LHCN-M2 (cell line): ENCODE measurements around the gene CLEC1A. TPM values are rescaled to one million over a fixed set of nuclear protein-coding genes. Genes with fewer than 3 reads are reported as not detected.

Source experiments
- DNase-seq: peaks from one replicate; pipeline ENCODE4 v3.0.0-alpha.2; 2012; ENCODE audit warnings: low read depth
- polyA plus RNA-seq: library from polyadenylated mRNA; unstranded; fragments of >200 nt; gene quantifications from one replicate; pipeline ENCODE4 v1.2.1, GENCODE V29; 2012; ENCODE audit warnings: missing spikeins
- total RNA-seq: library from RNA; depleted of rRNA; stranded (reverse); fragments of >200 nt; gene quantifications from 2 replicates; pipeline ENCODE4 v1.2.3, GENCODE V29; 2014; rRNA removed

CLEC1A gene, protein sequence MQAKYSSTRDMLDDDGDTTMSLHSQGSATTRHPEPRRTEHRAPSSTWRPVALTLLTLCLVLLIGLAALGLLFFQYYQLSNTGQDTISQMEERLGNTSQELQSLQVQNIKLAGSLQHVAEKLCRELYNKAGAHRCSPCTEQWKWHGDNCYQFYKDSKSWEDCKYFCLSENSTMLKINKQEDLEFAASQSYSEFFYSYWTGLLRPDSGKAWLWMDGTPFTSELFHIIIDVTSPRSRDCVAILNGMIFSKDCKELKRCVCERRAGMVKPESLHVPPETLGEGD
- total RNA-seq, result not detected in 2 replicates
- not detected for polyA plus RNA-seq

GRCh38 chr12:10098791-10099190 is at the start of gene CLEC1A:
CLEC1A (minus strand) TSS chr12:10098985; CDS start chr12:10098922, 63 bp downstream.
- no peak for DNase-seq

DNA sequence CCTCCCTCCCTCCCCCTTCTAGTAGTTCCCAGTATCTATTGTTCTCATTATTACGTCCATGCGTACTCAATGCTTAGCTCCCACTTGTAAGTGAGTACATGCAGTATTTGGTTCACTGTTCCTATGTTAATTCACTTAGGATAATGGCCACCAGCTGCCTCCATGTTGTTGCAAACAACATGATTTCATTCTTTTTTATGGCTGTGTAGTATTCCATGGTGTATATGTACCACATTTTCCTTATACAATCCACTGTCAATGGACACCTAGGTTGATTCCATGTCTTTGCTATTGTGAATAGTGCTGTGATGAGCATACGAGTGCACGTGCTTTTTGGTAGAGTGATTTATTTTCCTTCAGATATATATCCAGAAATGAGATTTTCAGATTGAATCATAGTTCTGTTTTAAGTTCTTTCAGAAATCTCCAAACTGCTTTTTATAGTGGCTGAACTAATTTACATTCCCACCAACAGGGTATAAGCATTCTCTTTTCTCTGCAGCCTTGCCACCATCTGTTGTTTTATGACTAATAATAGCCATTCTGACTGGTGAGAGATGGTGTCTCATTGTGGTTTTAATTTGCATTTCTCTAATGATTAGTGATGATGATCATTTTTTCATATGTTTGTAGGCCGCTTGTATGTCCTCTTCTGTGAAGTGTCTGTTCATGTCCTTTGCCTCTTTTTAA is 49.1 kb upstream of the CLEC1A start:
- no peak for DNase-seq

DNA sequence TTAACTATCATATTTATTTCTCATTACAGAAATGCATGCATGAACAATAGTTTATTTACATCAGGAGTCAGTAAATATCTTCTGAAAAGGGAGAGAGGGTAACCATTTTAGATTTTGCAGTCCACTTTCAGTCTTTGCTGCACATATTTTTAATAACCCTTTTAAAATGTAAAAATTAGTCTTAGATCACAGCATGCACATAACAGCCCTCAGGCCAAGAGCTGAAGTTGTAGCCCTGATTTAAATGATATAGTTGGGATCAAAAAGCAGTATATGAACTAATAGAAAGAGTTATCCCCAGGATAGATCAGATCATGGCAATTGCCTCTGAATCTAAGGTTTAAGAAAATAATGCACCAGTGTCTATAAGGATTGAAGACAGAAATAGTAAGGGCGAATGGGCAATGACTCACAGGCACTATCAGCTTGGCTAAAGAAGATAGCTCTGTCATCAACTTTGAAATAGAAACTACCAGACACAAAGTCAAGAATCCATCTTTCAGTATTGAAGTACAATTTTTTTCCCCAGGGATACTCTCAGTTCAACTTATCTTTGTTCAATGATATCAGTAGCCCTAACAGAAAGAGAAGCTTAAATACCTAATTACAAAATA is 44.3 kb upstream of the CLEC1A start:
- DNase-seq, result no peak

DNA sequence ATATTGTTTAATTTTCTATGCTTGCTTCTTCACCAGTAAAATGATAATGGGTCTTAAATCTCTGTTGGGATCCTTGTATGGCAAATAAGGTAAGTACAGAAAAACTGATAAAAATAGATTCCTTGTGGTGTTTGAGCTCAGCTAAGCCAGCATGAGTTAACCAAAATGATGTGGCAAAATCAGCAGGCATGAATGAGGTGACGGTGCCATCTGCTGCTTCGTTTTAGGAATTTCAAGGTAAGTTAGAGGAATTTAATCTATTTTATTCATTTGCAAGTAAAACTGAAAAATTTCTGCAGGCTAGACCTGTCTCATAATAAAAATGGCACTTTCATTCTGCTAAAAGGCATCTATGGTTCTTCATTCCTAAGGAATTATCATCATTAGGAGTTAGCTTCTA is 41.2 kb upstream of the CLEC1A start:
- peak; percentile 34 for DNase-seq

- DNase-seq, result no peak
These were observed 37.9 kb upstream of the CLEC1A start for GRCh38 chr12:10136637-10137205.

GRCh38 chr12:10135126-10135525 is 36.3 kb upstream of the CLEC1A start:
- no peak for DNase-seq

DNA sequence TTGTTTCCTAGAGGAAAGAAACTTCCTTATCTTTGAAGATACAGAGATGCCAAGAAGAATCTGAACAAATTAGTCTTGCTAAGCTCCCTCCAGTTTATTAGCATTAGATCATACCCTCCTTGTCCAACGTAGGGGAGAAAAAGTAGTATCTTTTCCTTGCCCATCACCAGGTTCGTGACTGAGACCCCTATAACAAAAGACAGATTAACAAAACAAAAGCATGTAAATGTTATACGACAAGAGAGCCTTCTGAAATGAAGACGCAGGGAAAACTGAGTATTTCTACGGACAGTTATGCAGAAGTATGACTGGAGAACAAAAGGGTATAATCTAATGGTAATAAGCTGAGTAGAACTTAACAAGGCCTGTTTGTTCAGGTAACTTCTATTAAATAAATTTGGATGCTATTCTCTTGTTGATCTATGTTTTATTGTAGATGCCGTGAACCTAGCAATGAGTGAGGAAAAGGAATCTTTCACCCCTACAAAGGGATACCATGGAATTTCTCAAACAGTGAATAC is 34.1 kb upstream of the CLEC1A start:
- DNase-seq, result no peak

DNA sequence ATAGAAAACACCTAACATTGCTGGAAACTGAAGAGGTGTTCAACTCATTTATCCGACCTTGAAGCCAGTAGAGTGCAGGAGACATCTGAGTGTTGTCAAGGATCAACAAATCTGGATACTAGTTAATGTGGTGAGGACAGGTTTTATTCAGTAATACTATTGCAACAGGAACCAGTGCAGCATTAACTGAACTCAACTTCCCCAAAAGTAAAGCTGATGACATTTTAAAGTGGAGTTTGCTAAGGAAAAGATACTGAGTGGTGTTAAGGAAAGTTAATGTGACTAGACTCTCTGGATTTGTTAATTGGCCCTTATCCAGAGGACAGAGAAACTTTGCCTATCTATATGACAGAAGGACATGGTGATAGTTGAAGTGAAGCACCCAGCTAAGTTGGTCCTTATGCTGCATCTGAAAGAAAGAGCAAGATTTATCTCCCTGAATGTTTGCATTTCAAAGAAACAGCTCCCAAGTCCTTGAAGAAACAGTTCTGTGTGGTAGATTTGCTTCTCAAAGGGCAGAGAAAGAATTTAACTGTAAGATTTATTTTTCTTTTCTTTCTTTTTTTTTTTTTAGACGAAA is 32.4 kb upstream of the CLEC1A start:
- no peak for DNase-seq

GRCh38 chr12:10130042-10130441 is 31.3 kb upstream of the CLEC1A start, which contains the start of gene CLEC7A:
CLEC7A (minus strand) TSS chr12:10130199; CDS start chr12:10130082, 117 bp downstream.
- no peak for DNase-seq

DNA sequence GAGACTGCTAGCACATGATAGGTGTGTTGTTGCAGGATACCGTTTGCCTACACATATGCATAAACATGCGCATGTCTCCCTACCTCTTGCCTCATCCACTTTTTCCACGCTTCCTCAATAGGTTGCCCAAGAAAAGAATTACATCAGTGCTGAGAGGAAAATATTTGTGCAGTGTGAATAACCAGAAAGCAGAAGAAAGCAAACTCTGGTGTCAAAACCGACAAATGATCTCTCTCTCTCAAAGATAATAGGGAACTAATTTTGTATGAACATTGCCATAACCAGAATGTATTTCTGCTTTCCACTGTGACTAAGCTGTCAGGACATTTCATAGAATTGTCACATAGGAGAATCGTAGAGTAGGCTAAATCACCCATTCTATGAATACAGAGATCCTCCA is 29.9 kb upstream of the CLEC1A start:
- no peak for DNase-seq

DNA sequence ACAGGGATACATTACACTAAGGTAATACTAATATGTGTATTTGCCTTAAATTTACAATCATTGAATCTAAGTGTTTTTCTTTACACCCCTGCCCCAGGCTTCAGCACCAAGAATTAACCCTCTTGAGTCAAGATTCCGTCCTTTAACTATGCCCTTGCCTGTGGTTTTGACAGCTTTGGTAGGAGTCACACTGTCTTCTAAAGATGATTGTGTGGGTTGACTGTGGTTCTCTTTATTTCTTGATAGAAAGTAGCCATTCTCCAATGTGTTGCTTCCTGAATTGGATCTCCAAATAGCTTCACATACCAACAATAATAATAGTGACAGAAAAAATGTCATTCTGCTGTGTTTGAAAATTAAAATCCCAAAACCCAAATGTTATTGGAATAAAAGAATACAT is 27.6 kb upstream of the CLEC1A start:
- no peak for DNase-seq

GRCh38 chr12:10122689-10123088 is 23.9 kb upstream of the CLEC1A start:
- no peak for DNase-seq

- no peak for DNase-seq
These were observed 22.5 kb upstream of the CLEC1A start for GRCh38 chr12:10121278-10121677.

GRCh38 chr12:10119066-10119465 is 20.3 kb upstream of the CLEC1A start:
- peak; percentile 14 for DNase-seq

DNA sequence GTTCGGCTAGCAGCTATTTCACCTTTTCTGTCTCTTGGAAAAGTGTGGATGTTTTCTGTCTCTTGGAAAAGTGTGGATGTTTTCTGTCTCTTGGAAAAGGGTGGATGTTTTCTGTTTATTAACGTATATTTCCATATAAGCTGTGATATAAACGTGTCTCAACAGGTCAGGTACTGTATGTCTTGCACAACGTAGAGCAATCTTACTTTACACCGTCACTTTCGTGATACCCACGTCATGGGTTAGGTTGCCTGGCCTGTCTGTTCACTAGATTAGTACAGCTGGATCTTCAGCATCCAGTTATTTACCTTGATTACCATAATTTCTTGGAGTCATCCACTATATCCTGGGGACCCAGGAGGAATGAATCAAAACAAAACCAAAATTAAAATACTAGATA is 17.1 kb upstream of the CLEC1A start:
- DNase-seq, result no peak

GRCh38 chr12:10115311-10115710 is 16.5 kb upstream of the CLEC1A start:
- DNase-seq, result no peak

DNA sequence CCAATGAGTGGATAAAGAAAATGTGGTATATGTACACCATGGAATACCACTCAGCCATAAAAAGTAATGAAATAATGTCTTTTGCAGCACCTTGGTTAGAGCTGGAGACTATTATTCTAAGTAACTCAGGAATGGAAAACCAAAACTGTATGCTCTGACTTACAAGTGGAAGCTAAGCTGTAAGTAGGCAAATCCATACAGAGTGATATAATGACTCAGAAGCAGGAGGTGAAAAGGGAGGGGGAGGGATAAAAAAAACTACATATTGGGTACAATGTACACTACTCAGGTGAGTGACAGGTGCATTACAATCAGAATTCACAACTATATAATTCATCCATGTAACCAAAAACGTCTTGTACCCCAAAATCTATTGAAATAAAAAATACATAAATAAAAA is 15.1 kb upstream of the CLEC1A start:
- DNase-seq, result no peak

DNA sequence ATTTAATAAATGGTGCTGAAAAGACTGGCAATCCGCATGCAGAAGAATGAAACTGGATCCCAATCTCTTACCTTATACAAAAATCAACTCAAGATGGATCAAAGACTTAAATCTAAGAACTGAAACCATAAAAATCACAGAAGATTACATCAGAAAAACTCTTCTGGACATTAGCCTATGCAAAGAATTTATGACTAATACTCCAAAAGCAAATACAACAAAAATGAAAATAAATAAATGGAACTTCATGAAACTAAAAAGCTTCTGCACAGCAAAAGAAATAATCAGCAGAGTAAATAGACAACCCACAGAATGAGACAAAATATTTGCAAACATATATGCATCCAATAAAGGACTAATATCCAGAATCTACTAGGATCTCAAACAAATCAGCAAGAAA is 14.3 kb upstream of the CLEC1A start:
- DNase-seq, result no peak

GRCh38 chr12:10111451-10111850 is 12.7 kb upstream of the CLEC1A start:
- no peak for DNase-seq

GRCh38 chr12:10110256-10110844 is 11.6 kb upstream of the CLEC1A start:
- no peak for DNase-seq

DNA sequence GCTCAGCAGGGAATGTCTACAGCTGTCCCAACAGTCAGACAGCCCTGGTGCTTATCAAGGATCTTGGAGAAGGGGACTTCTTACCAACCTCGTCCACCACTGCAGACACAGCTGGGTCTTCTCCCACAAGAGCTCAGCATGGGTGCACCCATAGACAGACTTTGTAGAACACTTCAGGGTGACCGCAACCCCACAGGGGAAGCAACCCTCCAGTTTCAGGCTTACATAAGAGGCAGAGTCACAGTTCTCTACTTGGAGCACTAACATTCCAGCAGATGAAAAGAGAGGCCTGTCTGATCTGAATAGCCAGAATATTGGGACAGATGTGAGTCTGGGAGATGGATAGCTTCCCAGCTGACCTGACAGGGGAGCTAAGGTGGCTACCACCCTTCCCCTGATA is 3.5 kb upstream of the CLEC1A start:
- DNase-seq, result no peak
